K562 (cell line): ENCODE measurements around the gene DTWD2.

Source experiments
- ARID2 ChIP-seq: fragments of 450-650 bp; IDR thresholded peaks from 2 replicates; pipeline ENCODE4 v1.6.1; 2017; ENCODE audit warnings: antibody characterized with exemption, mild to moderate bottlenecking
- CTCF ChIP-seq, 3 experiments: IDR thresholded peaks in 2 of 3; conservative IDR thresholded peaks in 1 of 3; 2 replicates each; pipeline ENCODE4 v1.5.1; 2011 to 2012; ENCODE audit warnings: low read length in 3 of 3, mild to moderate bottlenecking in 3 of 3, control low read depth in 2 of 3, improper control_type of control experiment in 1 of 3, inconsistent platforms in 1 of 3, low read depth in 1 of 3, mixed read lengths in 1 of 3, moderate library complexity in 1 of 3; ENCODE audit not compliant: insufficient read depth in 2 of 3
- DDX20 ChIP-seq: fragments of 450-650 bp; IDR thresholded peaks from 2 replicates; pipeline ENCODE4 v1.6.1; 2016; ENCODE audit warnings: missing genetic modification characterization, low read depth, mild to moderate bottlenecking, missing compliant biosample characterization, moderate library complexity
- ETV6 ChIP-seq, 3 experiments: fragments of 150-350 bp in 1 of 3; sonication (generic) in 1 of 3; formaldehyde crosslinking in 1 of 3; IDR thresholded peaks; 2 replicates each; pipeline versions ENCODE4 v1.6.1 to v1.8.0; 2014 to 2022; ENCODE audit warnings: borderline replicate concordance in 2 of 3, low read depth in 2 of 3, antibody characterized with exemption in 1 of 3, low read length in 1 of 3, mild to moderate bottlenecking in 1 of 3, missing genetic modification reagents in 1 of 3
- NCOA4 ChIP-seq: fragments of 450-650 bp; IDR thresholded peaks from 2 replicates; pipeline ENCODE4 v1.6.1; 2018; ENCODE audit warnings: mild to moderate bottlenecking; ENCODE audit not compliant: partially characterized antibody
- RBM17 ChIP-seq: fragments of 200-400 bp; formaldehyde crosslinking; IDR thresholded peaks from 2 replicates; pipeline ENCODE4 v1.6.1; 2017; ENCODE audit warnings: low read depth, mild to moderate bottlenecking, low read length, borderline replicate concordance
- SP2 ChIP-seq: IDR thresholded peaks from 2 replicates; pipeline ENCODE4 v1.6.1; 2011; ENCODE audit warnings: mild to moderate bottlenecking, low read depth, low read length, moderate library complexity; ENCODE audit not compliant: poor library complexity, severe bottlenecking; ENCODE audit errors: extremely low read depth
- TBL1XR1 ChIP-seq, 2 experiments: IDR thresholded peaks; 2 replicates each; pipeline ENCODE4 v1.6.1; 2012; ENCODE audit warnings: improper control_type of control experiment in 2 of 2, low read length in 2 of 2, mild to moderate bottlenecking in 1 of 2
- USF1 ChIP-seq: sonication (generic); formaldehyde crosslinking; IDR thresholded peaks from 2 replicates; pipeline ENCODE4 v1.9.0; 2022; ENCODE audit warnings: mild to moderate bottlenecking, missing genetic modification reagents
- YY1 ChIP-seq, 3 experiments: IDR thresholded peaks; 2 replicates each; pipeline ENCODE4 v1.6.1; 2011; ENCODE audit warnings: low read length in 2 of 3, mild to moderate bottlenecking in 2 of 3, moderate library complexity in 2 of 3, borderline replicate concordance in 1 of 3, control low read depth in 1 of 3, low read depth in 1 of 3; ENCODE audit not compliant: insufficient read depth in 3 of 3, insufficient replicate concordance in 2 of 3, control insufficient read depth in 1 of 3, insufficient read length in 1 of 3; ENCODE audit errors: extremely low read depth in 1 of 3
- ZKSCAN3 ChIP-seq: fragments of 250-450 bp; sonication (Bioruptor Pico); IDR thresholded peaks from 2 replicates; pipeline ENCODE4 v1.4.0; 2020
- ZNF23 ChIP-seq: fragments of 250-450 bp; sonication (Bioruptor Pico); IDR thresholded peaks from 2 replicates; pipeline ENCODE4 v1.4.0; 2020; ENCODE audit warnings: mild to moderate bottlenecking

- no peak for TF ChIP-seq ARID2
- no peak for TF ChIP-seq USF1 (CRISPR knock-in tag)
- no peak for TF ChIP-seq ZNF23 (CRISPR knock-in tag)
- no peak for TF ChIP-seq TBL1XR1 (IDR thresholded peaks at IDR 0.05; ENCODE audit: low read length in 2 of 2)
- no peak for TF ChIP-seq ETV6 (IDR thresholded peaks at IDR 0.05; ENCODE audit: borderline replicate concordance in 1 of 2, low read depth in 2 of 2, low read length in 1 of 2)
- no peak for TF ChIP-seq ETV6 (CRISPR knock-in tag; IDR thresholded peaks at IDR 0.05; ENCODE audit: borderline replicate concordance)
- no peak for TF ChIP-seq ZKSCAN3 (CRISPR knock-in tag)
- TF ChIP-seq CTCF (IDR thresholded peaks at IDR 0.05 in 2 of 3, conservative IDR thresholded peaks at IDR 0.05 in 1 of 3; ENCODE audit: insufficient read depth in 2 of 3, low read depth in 1 of 3, low read length in 3 of 3) = no peak
- no peak for TF ChIP-seq SP2
- no peak for TF ChIP-seq RBM17
- TF ChIP-seq NCOA4 = no peak
- no peak for TF ChIP-seq DDX20 (tag)
- no peak for TF ChIP-seq YY1 (IDR thresholded peaks at IDR 0.05; ENCODE audit: borderline replicate concordance in 1 of 3, control insufficient read depth in 1 of 3, extremely low read depth in 1 of 3, insufficient read depth in 3 of 3, insufficient read length in 1 of 3, insufficient replicate concordance in 2 of 3, low read depth in 1 of 3, low read length in 2 of 3)
Measured at GRCh38 chr5:118834710-118835109, 153.6 kb downstream of the DTWD2 start.
